ENCODE measurements around the gene PHF19. TPM values are rescaled to one million over a fixed set of nuclear protein-coding genes. Genes with fewer than 3 reads are reported as not detected.

Gene PHF19
- total RNA-seq, 1 experiment from 2014 or later: 66.8 TPM

GRCh38 chr9:120854596-120855327, 22.2 kb downstream of the PHF19 start:
- Histone ChIP-seq H3K9ac (ENCODE audit: extremely low read depth, insufficient read length, low read length) (no peak overlapping the region), H3K23me2 (ENCODE audit: insufficient read length, low read depth, low read length, poor library complexity, severe bottlenecking) (no peaks in the 10 kb centered on the region), H2BK20ac (ENCODE audit: low read depth, low read length, poor library complexity, severe bottlenecking) (no peak overlapping the region), H4K20me1 (ENCODE audit: control insufficient read depth, insufficient read depth, insufficient read length) (no peaks in the 10 kb centered on the region), H3K27me3 (ENCODE audit: insufficient read depth, low read length) (no peaks in the 10 kb centered on the region), H3K4ac (ENCODE audit: low read depth, low read length) (no peak overlapping the region), H2BK15ac (ENCODE audit: low read depth, low read length) (no peak overlapping the region), H3K27ac (ENCODE audit: insufficient read length, low read depth, low read length) (no peak overlapping the region), H3K9me3 (ENCODE audit: control insufficient read depth, low read depth, low read length) (no peaks in the 10 kb centered on the region), H3K23ac (ENCODE audit: insufficient read length, low read depth, low read length) (no peak overlapping the region), H3K79me2 (ENCODE audit: insufficient read depth, low read length) (no peaks in the 10 kb centered on the region), H2AK5ac (ENCODE audit: insufficient read length, low read length) (no peak overlapping the region), H3K79me1 (ENCODE audit: insufficient read depth, low read depth, low read length, poor library complexity, severe bottlenecking) (no peaks in the 10 kb centered on the region), H3K18ac (ENCODE audit: insufficient read length, low read depth, low read length) (no peak overlapping the region), H2BK5ac (ENCODE audit: insufficient read length, low read length) (no peak overlapping the region), H4K5ac (ENCODE audit: insufficient read length, low read depth, low read length) (no peak overlapping the region), H3K14ac (ENCODE audit: insufficient read depth, low read length) (no peak overlapping the region), H2BK120ac (ENCODE audit: low read depth, low read length, poor library complexity, severe bottlenecking) (no peak overlapping the region), H2BK12ac (ENCODE audit: insufficient read length, low read depth, low read length) (no peak overlapping the region), H3T11ph (ENCODE audit: low read length) (no peak overlapping the region), H3K4me1 (ENCODE audit: insufficient read depth, low read length) (peaks cover 7% of the 10 kb centered on the region; the same call in 1 of the 2 replicates), H4K91ac (ENCODE audit: insufficient read length, low read depth, low read length) (no peak overlapping the region), H2AFZ (ENCODE audit: low read length) (no peak overlapping the region), H4K8ac (replicated peaks; ENCODE audit: insufficient read length, low read depth, low read length) (no peak overlapping the region), H3K4me2 (ENCODE audit: insufficient read depth, insufficient read length, low read length) (no peak overlapping the region), H3K56ac (ENCODE audit: insufficient read length, low read depth, low read length) (no peak overlapping the region)
- H3K27me3 Mint-ChIP-seq (ENCODE audit: low read depth): no peaks in the 10 kb centered on the region
- TF ChIP-seq CTCF (conservative IDR thresholded peaks at IDR 0.05): no peak
- H3K9me3 Mint-ChIP-seq: no peaks in the 10 kb centered on the region
- H3K27ac Mint-ChIP-seq: no peak overlapping the region
- no peak for DNase-seq
- H3K4me3 Mint-ChIP-seq: no peak overlapping the region
- peaks cover 0 to 26% (median 12%) of the 10 kb centered on the region in 3 experiments; a peak in 4 of 7 replicates for H3K36me3 Mint-ChIP-seq (ENCODE audit: insufficient read depth in 1 of 3, low read depth in 3 of 3)
- no CpG with 5 or more reads among the region's 3 CpGs for WGBS (ENCODE audit: extremely low coverage, insufficient read length, low lambda C conversion rate)
- H3K4me1 Mint-ChIP-seq: peaks cover 23 to 25% of the 10 kb centered on the region in 2 experiments

All from H9 (cell line).